HG03103 (cell line): ENCODE results near the gene AQP2.

Source experiments
- ATAC-seq: cut with Tn5 transposase; IDR thresholded peaks from one replicate; pipeline ENCODE4 v1.9.1; 2021; ENCODE audit warnings: low read depth; ENCODE audit not compliant: unreplicated experiment

AQP2 gene

GRCh38 chr12:49939707-49940106 lies 10.8 kb upstream of the AQP2 start:
- ATAC-seq, result no peak

GRCh38 chr12:49941556-49942511 lies 8.7 kb upstream of the AQP2 start:
- no peak for ATAC-seq

GRCh38 chr12:49942512-49942893 lies 8.0 kb upstream of the AQP2 start:
- ATAC-seq, result no peak

GRCh38 chr12:49942921-49943624 lies 7.5 kb upstream of the AQP2 start:
- no peak for ATAC-seq

- no peak for ATAC-seq
Observed at GRCh38 chr12:49943625-49943960, 6.9 kb upstream of the AQP2 start.

- no peak for ATAC-seq
Observed at GRCh38 chr12:49944046-49944445, 6.5 kb upstream of the AQP2 start.

- ATAC-seq, result no peak
Observed at GRCh38 chr12:49944718-49945117, 5.8 kb upstream of the AQP2 start.

- ATAC-seq, result peak; percentile 81
Observed at GRCh38 chr12:49945394-49946080, 5.0 kb upstream of the AQP2 start.

- no peak for ATAC-seq
Observed at GRCh38 chr12:49946086-49946485, 4.5 kb upstream of the AQP2 start.

GRCh38 chr12:49946497-49946896 lies 4.0 kb upstream of the AQP2 start:
- no peak for ATAC-seq

- ATAC-seq, result no peak
Observed at GRCh38 chr12:49947593-49948226, 2.8 kb upstream of the AQP2 start.

GRCh38 chr12:49948866-49949845 lies 1.4 kb upstream of the AQP2 start:
- ATAC-seq, result no peak

- ATAC-seq, result no peak
Observed at GRCh38 chr12:49949866-49950265, 671 bp upstream of the AQP2 start.

- no peak for ATAC-seq
Observed at GRCh38 chr12:49951411-49952240, 1.1 kb downstream of the AQP2 start.

GRCh38 chr12:49952391-49953055 lies 2.0 kb downstream of the AQP2 start:
- ATAC-seq, result no peak

- ATAC-seq, result no peak
Observed at GRCh38 chr12:49953151-49953550, 2.6 kb downstream of the AQP2 start.

- ATAC-seq, result no peak
Observed at GRCh38 chr12:49953961-49954846, 3.7 kb downstream of the AQP2 start.
